ENCODE data around the gene TELO2. TPM values are rescaled to one million over a fixed set of nuclear protein-coding genes. Genes with fewer than 3 reads are reported as not detected.

Gene TELO2
- total RNA-seq, 4 donors from 2014 or later, result 37.1 to 84.6 (median 45.3) TPM

DNA sequence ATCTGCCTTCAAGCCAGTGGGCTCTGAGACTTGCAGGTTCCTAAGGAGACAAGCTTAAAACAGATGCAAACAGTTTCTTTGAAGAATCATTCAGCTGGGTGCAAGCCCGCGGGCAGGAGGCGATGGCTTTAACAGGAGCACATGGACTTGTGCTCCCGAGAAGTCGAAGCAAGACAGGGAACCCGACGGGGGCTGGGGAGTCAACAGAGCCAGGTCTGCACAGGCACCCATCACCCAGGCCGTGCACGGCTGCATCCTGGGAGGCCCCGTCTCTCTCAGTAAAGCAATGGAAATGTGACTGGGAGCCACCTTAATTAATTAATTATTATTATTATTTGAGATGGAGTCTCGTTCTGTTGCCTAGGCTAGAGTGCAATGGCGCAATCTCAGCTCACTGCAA is 4.1 kb upstream of the TELO2 start:
- DNase-seq (ENCODE audit: low spot score in 2 of 2), result no peak
- Histone ChIP-seq H3K9me3 (no peaks in the 10 kb centered on the region), H3K4me1 (peaks cover 0 to 13% (median 0%) of the 10 kb centered on the region in 4 donors), H3K27ac (no peak overlapping the region), H3K4me3 (no peak overlapping the region), H3K36me3 (no peaks in the 10 kb centered on the region), H3K27me3 (no peaks in the 10 kb centered on the region)
- 89 to 90% methylated on average over 12 of the region's 12 CpGs for whole genome bisulfite sequencing, 2 donors
- TF ChIP-seq POLR2A (IDR thresholded peaks at IDR 0.05) (no peak), EP300 (IDR thresholded peaks at IDR 0.05) (no peak)
- TF ChIP-seq, protein P1, sequence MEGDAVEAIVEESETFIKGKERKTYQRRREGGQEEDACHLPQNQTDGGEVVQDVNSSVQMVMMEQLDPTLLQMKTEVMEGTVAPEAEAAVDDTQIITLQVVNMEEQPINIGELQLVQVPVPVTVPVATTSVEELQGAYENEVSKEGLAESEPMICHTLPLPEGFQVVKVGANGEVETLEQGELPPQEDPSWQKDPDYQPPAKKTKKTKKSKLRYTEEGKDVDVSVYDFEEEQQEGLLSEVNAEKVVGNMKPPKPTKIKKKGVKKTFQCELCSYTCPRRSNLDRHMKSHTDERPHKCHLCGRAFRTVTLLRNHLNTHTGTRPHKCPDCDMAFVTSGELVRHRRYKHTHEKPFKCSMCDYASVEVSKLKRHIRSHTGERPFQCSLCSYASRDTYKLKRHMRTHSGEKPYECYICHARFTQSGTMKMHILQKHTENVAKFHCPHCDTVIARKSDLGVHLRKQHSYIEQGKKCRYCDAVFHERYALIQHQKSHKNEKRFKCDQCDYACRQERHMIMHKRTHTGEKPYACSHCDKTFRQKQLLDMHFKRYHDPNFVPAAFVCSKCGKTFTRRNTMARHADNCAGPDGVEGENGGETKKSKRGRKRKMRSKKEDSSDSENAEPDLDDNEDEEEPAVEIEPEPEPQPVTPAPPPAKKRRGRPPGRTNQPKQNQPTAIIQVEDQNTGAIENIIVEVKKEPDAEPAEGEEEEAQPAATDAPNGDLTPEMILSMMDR (IDR thresholded peaks at IDR 0.05), result no peak

DNA sequence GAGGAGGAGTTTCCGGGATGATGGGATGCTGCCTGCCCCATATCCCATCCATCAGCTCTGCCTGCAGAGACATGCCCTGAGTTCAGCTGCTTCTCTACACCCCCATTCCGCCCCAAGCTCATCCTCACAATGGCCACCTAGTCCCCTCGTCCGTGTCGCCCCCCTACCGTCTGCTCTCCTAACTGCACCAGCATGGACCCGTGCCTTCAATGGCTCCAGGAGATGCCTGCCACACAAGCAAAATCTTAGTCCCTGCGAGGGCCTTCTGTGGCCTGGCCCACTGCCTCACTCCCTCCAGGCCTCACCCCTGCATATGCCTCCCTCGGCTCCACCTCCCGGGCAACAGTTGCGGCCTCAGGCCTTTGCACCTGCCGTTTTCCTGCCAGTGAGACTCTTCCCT is 1.8 kb upstream of the TELO2 start:
- no peaks in the 10 kb centered on the region for H3K9me3 ChIP-seq
- H3K4me1 ChIP-seq, result peaks cover 0 to 24% (median 0%) of the 10 kb centered on the region in 4 donors
- no peak for DNase-seq (ENCODE audit: low spot score in 2 of 2)
- H3K27ac ChIP-seq, result no peak overlapping the region
- 83% methylated on average over 12 of the region's 12 CpGs for WGBS, 2 donors
- no peaks in the 10 kb centered on the region for H3K27me3 ChIP-seq
- H3K4me3 ChIP-seq, result no peak overlapping the region
- no peak for TF ChIP-seq POLR2A (IDR thresholded peaks at IDR 0.05)
- peaks cover 0 to 20% (median 0%) of the 10 kb centered on the region in 3 donors for H3K36me3 ChIP-seq

DNA sequence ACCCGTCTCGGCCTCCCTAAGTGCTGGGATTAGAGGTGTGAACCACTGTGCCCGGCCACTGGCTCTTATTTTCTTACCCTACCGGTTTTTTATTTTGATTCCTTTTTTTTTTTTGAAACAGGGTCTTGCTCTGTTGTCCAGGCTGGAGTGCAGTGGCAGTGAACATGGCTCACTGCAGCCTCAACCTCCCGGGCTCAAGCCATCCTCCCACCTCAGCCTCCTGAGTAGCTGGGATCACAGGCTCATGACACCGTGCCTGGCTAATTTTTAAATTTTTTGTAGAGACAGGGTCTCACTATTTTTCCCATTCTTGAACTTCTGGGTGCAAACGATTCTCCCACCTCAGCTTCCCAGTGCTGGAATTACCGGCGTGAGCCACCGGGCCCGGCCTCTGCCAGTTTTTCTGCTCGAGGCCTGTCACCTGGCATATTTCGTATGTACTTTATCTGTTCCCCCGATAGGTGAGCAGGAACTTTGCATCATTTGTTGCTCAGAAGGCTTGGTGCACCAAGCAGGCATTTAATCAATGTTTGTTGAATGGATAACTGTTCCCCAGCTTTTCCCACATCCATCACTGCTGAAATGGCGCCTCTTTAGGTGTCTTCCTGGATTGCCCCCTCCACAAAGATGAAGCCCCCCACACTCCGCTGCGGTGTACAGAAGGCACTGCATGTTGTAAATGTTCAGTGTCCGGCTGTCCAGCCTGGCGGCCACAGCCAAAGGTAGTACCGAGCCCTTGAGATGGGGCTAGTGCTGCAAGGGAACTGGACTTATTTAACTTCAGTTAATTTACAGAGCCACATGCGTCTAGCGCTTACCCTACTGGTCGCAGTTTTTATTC is 858 bp upstream of the TELO2 start:
- H3K27ac ChIP-seq, result peak overlapping the region in 3 of 4 donors; percentile 88 to 96 (median 90)
- TF ChIP-seq EP300 (IDR thresholded peaks at IDR 0.05) (no peak), POLR2A (IDR thresholded peaks at IDR 0.05) (no peak)
- TF ChIP-seq, protein P1 (IDR thresholded peaks at IDR 0.05), result no peak

DNA sequence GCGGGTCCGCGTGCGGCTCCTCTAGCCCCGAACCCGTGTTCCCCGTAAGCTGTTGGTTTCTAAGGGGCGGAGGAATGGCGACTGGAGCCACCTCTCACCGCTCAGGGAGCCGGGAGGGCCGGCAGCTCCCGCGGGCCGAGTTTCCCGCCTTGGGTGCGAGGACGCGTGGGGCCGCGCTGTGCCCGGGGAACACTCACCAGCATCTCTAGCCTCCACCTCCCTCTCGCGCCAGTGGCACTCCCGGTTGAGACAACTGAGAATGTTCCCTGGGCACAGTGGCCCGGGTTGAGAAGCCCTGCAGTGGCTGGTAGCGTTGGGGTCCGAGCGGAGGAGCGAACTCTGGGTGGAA is 560 bp downstream of the TELO2 start:
- Histone ChIP-seq H3K27ac (peak overlapping the region; percentile 75 to 96 (median 89)), H3K4me1 (peaks cover 0 to 24% (median 0%) of the 10 kb centered on the region in 4 donors), H3K36me3 (peaks cover 0 to 44% (median 0%) of the 10 kb centered on the region in 3 donors), H3K4me3 (peak overlapping the region; percentile 73 to 93 (median 86)), H3K27me3 (no peaks in the 10 kb centered on the region), H3K9me3 (no peaks in the 10 kb centered on the region)
- TF ChIP-seq, protein P1 (IDR thresholded peaks at IDR 0.05), result no peak
- TF ChIP-seq POLR2A (IDR thresholded peaks at IDR 0.05) (no peak), EP300 (IDR thresholded peaks at IDR 0.05) (no peak)
- DNase-seq (ENCODE audit: low spot score in 2 of 2), result no peak
- 0% methylated on average over 15 to 16 of the region's 30 CpGs for WGBS, 2 donors

More for the DNA sequence above, 858 bp upstream of the TELO2 start:
- H3K36me3 ChIP-seq, result peaks cover 0 to 30% (median 0%) of the 10 kb centered on the region in 3 donors
- peaks cover 0 to 24% (median 0%) of the 10 kb centered on the region in 4 donors for H3K4me1 ChIP-seq
- H3K4me3 ChIP-seq, result peak overlapping the region; percentile 73 to 93 (median 86)
- 81 to 83% methylated on average over 23 of the region's 23 CpGs for WGBS, 2 donors
- DNase-seq (ENCODE audit: low spot score in 2 of 2), result no peak
- no peaks in the 10 kb centered on the region for H3K9me3 ChIP-seq
- H3K27me3 ChIP-seq, result no peaks in the 10 kb centered on the region

DNA sequence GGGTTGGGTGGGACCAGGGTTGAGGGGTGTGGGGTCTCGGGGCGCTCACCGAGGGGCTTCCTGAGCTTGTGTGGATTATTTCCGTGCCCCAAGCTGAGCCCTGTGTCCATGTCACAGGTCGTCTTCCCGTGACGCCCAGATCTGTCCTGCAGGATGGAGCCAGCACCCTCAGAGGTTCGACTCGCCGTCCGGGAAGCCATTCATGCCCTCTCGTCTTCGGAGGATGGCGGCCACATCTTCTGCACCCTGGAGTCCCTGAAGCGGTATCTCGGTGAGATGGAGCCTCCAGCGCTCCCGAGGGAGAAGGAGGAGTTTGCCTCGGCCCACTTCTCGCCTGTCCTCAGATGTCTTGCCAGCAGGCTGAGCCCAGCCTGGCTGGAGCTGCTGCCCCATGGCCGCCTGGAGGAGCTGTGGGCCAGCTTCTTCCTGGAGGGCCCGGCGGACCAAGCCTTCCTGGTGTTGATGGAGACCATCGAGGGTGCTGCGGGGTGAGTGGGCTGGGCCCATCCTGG is 1.0 kb downstream of the TELO2 start:
- DNase-seq (ENCODE audit: low spot score in 2 of 2), result peak in 1 of 2 donors; percentile 26
- no peaks in the 10 kb centered on the region for H3K27me3 ChIP-seq
- H3K4me1 ChIP-seq, result peaks cover 0 to 24% (median 0%) of the 10 kb centered on the region in 4 donors
- H3K27ac ChIP-seq, result peak overlapping the region in 1 of 4 donors; percentile 90
- H3K9me3 ChIP-seq, result no peaks in the 10 kb centered on the region
- H3K4me3 ChIP-seq, result peak overlapping the region; percentile 73 to 93 (median 86)
- peaks cover 0 to 48% (median under 1%) of the 10 kb centered on the region in 3 donors for H3K36me3 ChIP-seq
- 36 to 48% methylated on average over 17 to 24 of the region's 25 CpGs for WGBS, 2 donors
- TF ChIP-seq, protein P1 (IDR thresholded peaks at IDR 0.05), result peak in 3 of 5 experiments; percentile 29 to 49 (median 34)
- TF ChIP-seq EP300 (IDR thresholded peaks at IDR 0.05), result no peak
